Lung (tissue), 12 donors: Measurements from ENCODE around the gene P2RY11. TPM values are rescaled to one million over a fixed set of nuclear protein-coding genes. Genes with fewer than 3 reads are reported as not detected.

Experiments
- ATAC-seq: fragments of 200-7000 bp; cut with Tn5 transposase; one replicate; pipeline ENCODE4 v1.9.1; 2020; ENCODE audit warnings: moderate number of reproducible peaks; ENCODE audit not compliant: insufficient read depth, low FRiP score
- DNase-seq, 3 donors: peaks; one replicate each; pipeline ENCODE4 v3.0.0-alpha.2; 2013 to 2017
- H3K27ac ChIP-seq, 2 donors: one replicate each; pipeline ENCODE4 v1.5.1; 2013; ENCODE audit warnings: mild to moderate bottlenecking in 2 of 2, moderate library complexity in 2 of 2, control low read depth in 1 of 2, inconsistent platforms in 1 of 2, low read depth in 1 of 2, low read length in 1 of 2
- H3K27me3 ChIP-seq, 3 donors: one replicate each; pipeline ENCODE4 v1.5.1; 2013; ENCODE audit warnings: low read length in 2 of 3; ENCODE audit not compliant: control insufficient read depth in 3 of 3, insufficient read depth in 3 of 3
- H3K36me3 ChIP-seq, 4 donors: one replicate each; pipeline ENCODE4 v1.5.1; 2013; ENCODE audit warnings: low read length in 4 of 4, mild to moderate bottlenecking in 1 of 4, moderate library complexity in 1 of 4; ENCODE audit not compliant: control insufficient read depth in 4 of 4, insufficient read depth in 4 of 4
- H3K4me1 ChIP-seq, 5 donors: one replicate each; pipeline ENCODE4 v1.5.1; 2013; ENCODE audit warnings: low read length in 5 of 5, mild to moderate bottlenecking in 2 of 5, moderate library complexity in 1 of 5; ENCODE audit not compliant: control insufficient read depth in 5 of 5, insufficient read depth in 5 of 5
- H3K4me3 ChIP-seq: one replicate; pipeline ENCODE4 v1.5.1; 2013; ENCODE audit warnings: mild to moderate bottlenecking, control low read depth, moderate library complexity
- H3K9ac ChIP-seq, 2 donors: one replicate each; pipeline ENCODE4 v1.5.1; 2013; ENCODE audit warnings: low read length in 2 of 2, control low read depth in 1 of 2; ENCODE audit not compliant: insufficient read depth in 1 of 2
- H3K9me3 ChIP-seq, 4 donors: one replicate each; pipeline ENCODE4 v1.5.1; 2013; ENCODE audit warnings: low read length in 3 of 4, mild to moderate bottlenecking in 1 of 4, moderate library complexity in 1 of 4; ENCODE audit not compliant: control insufficient read depth in 4 of 4, insufficient read depth in 3 of 4
- CTCF ChIP-seq: IDR thresholded peaks from 2 replicates; pipeline ENCODE4 v1.5.1; 2012; ENCODE audit warnings: mild to moderate bottlenecking; ENCODE audit errors: control extremely low read depth, extremely low read depth
- WGBS, 2 donors: extraction: QIAGEN DNeasy Blood & Tissue Kit; methylation state at CpG; one replicate each; pipeline ENCODE4 v1.1.7; 2013; 5-methylcytosine and 5-hydroxymethylcytosine counted together
- polyA plus RNA-seq, 2 donors: library from polyadenylated mRNA; stranded (reverse); fragments of 200-250 nt; gene quantifications; one replicate each; pipeline ENCODE4 v1.2.1, GENCODE V29; 2013
- total RNA-seq, 2 donors: library from RNA; depleted of rRNA in 1 of 2; stranded (reverse); fragments of >200 nt in 1 of 2; gene quantifications; one replicate each; pipeline ENCODE4 v1.2.1, GENCODE V29; 2014 to 2021
- donor health status: control.
- donor health status: control.
- donor health status: Bipolar disorder and iron deficiency.
- donor health status: healthy.
- donor health status: DM: yes; HTN: yes; CAD: no.

Gene P2RY11
- total and polyA plus RNA-seq, 4 donors, result 3.3 to 19.0 (median 13.5) TPM

- no peak overlapping the region for H3K9ac ChIP-seq
- no peak for ATAC-seq
- peak overlapping the region; percentile 28 for H3K4me3 ChIP-seq
- peaks cover 0 to 9% (median 5%) of the 10 kb centered on the region in 4 donors for H3K36me3 ChIP-seq
- WGBS, 2 donors, result 26 to 32% methylated on average over 26 of the region's 26 CpGs
- no peaks in the 10 kb centered on the region for H3K9me3 ChIP-seq
- H3K4me1 ChIP-seq, result peaks cover 0 to 6% (median 3%) of the 10 kb centered on the region in 5 donors
- no peak for TF ChIP-seq CTCF
- peak overlapping the region; percentile 39 to 81 for H3K27ac ChIP-seq
- DNase-seq, result no peak
- no peaks in the 10 kb centered on the region for H3K27me3 ChIP-seq
These were observed 14.9 kb upstream of the P2RY11 start for GRCh38 chr19:10096615-10096963.

DNA sequence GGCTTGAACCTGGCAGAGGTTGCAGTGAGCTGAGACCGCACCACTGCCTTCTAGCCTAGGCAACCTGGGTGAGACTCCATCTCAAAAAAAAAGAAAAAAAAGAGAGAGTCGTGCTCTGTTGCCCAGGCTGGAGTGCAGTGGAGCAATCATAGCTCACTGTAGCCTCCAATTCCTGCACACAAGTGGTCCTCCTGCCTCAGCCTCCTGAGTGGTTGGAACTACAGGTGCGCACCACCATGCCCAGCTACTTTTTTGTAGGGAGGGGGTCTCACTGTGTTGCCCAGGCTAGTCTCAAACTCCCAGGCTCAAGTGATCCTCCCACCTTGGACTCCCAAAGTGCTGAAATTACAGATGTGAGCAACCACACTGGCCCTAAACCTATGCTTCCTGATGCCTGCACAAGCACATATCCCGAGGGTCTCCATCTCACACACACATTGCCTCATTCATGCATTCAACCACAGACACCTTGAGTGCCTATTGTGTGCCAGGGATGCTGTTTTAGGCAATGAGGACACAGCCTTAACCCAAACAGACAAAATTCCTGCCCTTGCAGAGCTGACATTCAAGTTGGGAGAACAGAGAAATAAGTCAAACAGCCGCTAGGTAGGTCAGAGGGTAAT lies 11.2 kb upstream of the P2RY11 start:
- ATAC-seq, result no peak
- no peak for TF ChIP-seq CTCF
- no peak overlapping the region for H3K27ac ChIP-seq
- peaks cover 0 to 15% (median 3%) of the 10 kb centered on the region in 5 donors for H3K4me1 ChIP-seq
- no peaks in the 10 kb centered on the region for H3K27me3 ChIP-seq
- DNase-seq, result no peak
- H3K9ac ChIP-seq, result no peak overlapping the region
- no peaks in the 10 kb centered on the region for H3K9me3 ChIP-seq
- 89 to 91% methylated on average over 5 of the region's 5 CpGs for WGBS, 2 donors
- no peaks in the 10 kb centered on the region for H3K36me3 ChIP-seq
- no peak overlapping the region for H3K4me3 ChIP-seq

DNA sequence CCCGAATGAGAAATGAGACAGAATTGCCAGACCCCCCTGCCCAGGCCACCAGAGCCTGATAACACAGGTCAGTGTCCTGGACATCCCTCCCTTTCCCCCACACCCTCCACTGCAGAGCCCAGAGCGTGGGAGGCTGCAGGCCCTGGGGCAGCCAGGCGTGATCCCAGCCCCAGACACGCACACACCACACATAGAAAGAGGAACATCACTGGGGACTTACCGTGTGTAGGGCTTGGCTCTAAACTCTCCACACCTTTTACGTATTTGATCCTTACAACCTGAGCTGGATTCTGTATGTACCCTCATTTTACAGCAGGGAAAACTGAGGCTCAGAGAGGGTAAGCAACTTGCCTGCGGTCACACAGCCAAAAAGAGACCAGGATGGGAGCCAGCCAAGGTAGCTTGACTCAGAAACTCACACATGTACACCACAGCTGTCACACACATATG lies 8.7 kb upstream of the P2RY11 start:
- TF ChIP-seq CTCF, result no peak
- H3K27me3 ChIP-seq, result no peaks in the 10 kb centered on the region
- no peak overlapping the region for H3K27ac ChIP-seq
- no peak overlapping the region for H3K9ac ChIP-seq
- DNase-seq (no peak), ATAC-seq (no peak)
- peaks cover 0 to 25% (median 5%) of the 10 kb centered on the region in 5 donors for H3K4me1 ChIP-seq
- H3K36me3 ChIP-seq, result peaks cover 3 to 4% (median 4%) of the 10 kb centered on the region in 4 donors
- WGBS, 2 donors, result 56 to 62% methylated on average over 7 of the region's 7 CpGs
- no peak overlapping the region for H3K4me3 ChIP-seq
- no peaks in the 10 kb centered on the region for H3K9me3 ChIP-seq

DNA sequence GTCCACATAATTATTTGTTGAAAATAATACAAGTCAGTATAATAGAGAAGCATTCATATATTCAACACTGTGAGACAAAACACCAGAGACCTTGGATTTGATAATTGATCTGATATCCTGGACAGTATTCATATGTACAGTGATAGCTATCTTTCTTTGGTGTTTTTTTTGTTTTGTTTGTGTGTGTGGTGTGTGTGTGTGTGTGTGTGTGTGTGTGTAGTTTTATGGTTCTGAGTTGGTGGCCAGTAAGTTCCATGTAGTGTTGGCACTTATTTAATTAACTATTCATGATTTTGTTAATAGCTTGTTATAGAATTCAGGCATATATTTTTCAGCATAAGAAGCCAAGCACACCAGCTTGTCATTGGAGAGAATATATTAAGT lies 7.4 kb upstream of the P2RY11 start:
- H3K4me1 ChIP-seq, result peaks cover 0 to 25% (median 5%) of the 10 kb centered on the region in 5 donors
- no peak for TF ChIP-seq CTCF
- H3K27me3 ChIP-seq, result no peaks in the 10 kb centered on the region

More for the DNA sequence above, 7.4 kb upstream of the P2RY11 start:
- H3K27ac ChIP-seq, result no peak overlapping the region
- DNase-seq (no peak), ATAC-seq (no peak)
- H3K4me3 ChIP-seq, result no peak overlapping the region
- H3K36me3 ChIP-seq, result peaks cover 4 to 11% (median 10%) of the 10 kb centered on the region in 4 donors
- no peaks in the 10 kb centered on the region for H3K9me3 ChIP-seq
- no peak overlapping the region for H3K9ac ChIP-seq
